ENCODE results near the gene TCF19.
A peak's percentile ranks its signal among the peaks of the same experiment; 100 is the strongest.

The TCF19 gene

GRCh38 chr6:31116661-31117385, 41.6 kb upstream of the TCF19 start:
- Histone ChIP-seq H3K27me3 (ENCODE audit: control insufficient read depth, insufficient read depth, low read length) (no peaks in the 10 kb centered on the region), H3K9me3 (ENCODE audit: control insufficient read depth, insufficient read depth, low read length) (no peaks in the 10 kb centered on the region), H3K27ac (ENCODE audit: low read length) (no peak overlapping the region), H3K4me3 (ENCODE audit: low read length) (no peak overlapping the region), H3K36me3 (ENCODE audit: control insufficient read depth, insufficient read depth, low read length) (no peaks in the 10 kb centered on the region), H3K4me1 (ENCODE audit: control insufficient read depth, insufficient read depth, low read length) (peaks cover 5% of the 10 kb centered on the region)
- no peak for DNase-seq (ENCODE audit: low read depth, low spot score)
- WGBS (ENCODE audit: insufficient coverage, insufficient read length), result no CpG with 5 or more reads among the region's 19 CpGs

- H3K4me3 ChIP-seq (ENCODE audit: low read length), result no peak overlapping the region
- H3K27me3 ChIP-seq (ENCODE audit: control insufficient read depth, insufficient read depth, low read length), result no peaks in the 10 kb centered on the region
- H3K27ac ChIP-seq (ENCODE audit: low read length), result no peak overlapping the region
- WGBS (ENCODE audit: insufficient coverage, insufficient read length), result no CpG with 5 or more reads among the region's 7 CpGs
- DNase-seq (ENCODE audit: low read depth, low spot score), result no peak
- no peaks in the 10 kb centered on the region for H3K36me3 ChIP-seq (ENCODE audit: control insufficient read depth, insufficient read depth, low read length)
- H3K9me3 ChIP-seq (ENCODE audit: control insufficient read depth, insufficient read depth, low read length), result no peaks in the 10 kb centered on the region
- H3K4me1 ChIP-seq (ENCODE audit: control insufficient read depth, insufficient read depth, low read length), result peaks cover 5% of the 10 kb centered on the region
These were observed 40.2 kb upstream of the TCF19 start for GRCh38 chr6:31118178-31118577.

GRCh38 chr6:31120151-31120915, 38.1 kb upstream of the TCF19 start, which contains the start of gene CDSN:
TSS of gene CDSN (minus strand) at chr6:31120446. CDS start at chr6:31120419, 27 bp downstream.
- H3K4me3 ChIP-seq (ENCODE audit: low read length), result no peak within 1 kb of the TSS
- H3K27me3 ChIP-seq (ENCODE audit: control insufficient read depth, insufficient read depth, low read length), result no peaks in the 10 kb centered on the region
- DNase-seq (ENCODE audit: low read depth, low spot score), result no peak
- peaks cover 3% of the 10 kb centered on the region for H3K4me1 ChIP-seq (ENCODE audit: control insufficient read depth, insufficient read depth, low read length)
- H3K9me3 ChIP-seq (ENCODE audit: control insufficient read depth, insufficient read depth, low read length), result no peaks in the 10 kb centered on the region
- no peak within 1 kb of the TSS for H3K27ac ChIP-seq (ENCODE audit: low read length)
- no peaks in the 10 kb centered on the region for H3K36me3 ChIP-seq (ENCODE audit: control insufficient read depth, insufficient read depth, low read length)
- no CpG with 5 or more reads among the region's 26 CpGs for WGBS (ENCODE audit: insufficient coverage, insufficient read length)

GRCh38 chr6:31121131-31121790, 37.1 kb upstream of the TCF19 start:
- WGBS (ENCODE audit: insufficient coverage, insufficient read length), result no CpG with 5 or more reads among the region's 12 CpGs
- Histone ChIP-seq H3K27ac (ENCODE audit: low read length) (no peak overlapping the region), H3K9me3 (ENCODE audit: control insufficient read depth, insufficient read depth, low read length) (no peaks in the 10 kb centered on the region), H3K27me3 (ENCODE audit: control insufficient read depth, insufficient read depth, low read length) (no peaks in the 10 kb centered on the region), H3K4me3 (ENCODE audit: low read length) (no peak overlapping the region), H3K36me3 (ENCODE audit: control insufficient read depth, insufficient read depth, low read length) (no peaks in the 10 kb centered on the region), H3K4me1 (ENCODE audit: control insufficient read depth, insufficient read depth, low read length) (peaks cover 3% of the 10 kb centered on the region)
- DNase-seq (ENCODE audit: low read depth, low spot score), result no peak

- Histone ChIP-seq H3K36me3 (ENCODE audit: control insufficient read depth, insufficient read depth, low read length) (no peaks in the 10 kb centered on the region), H3K4me1 (ENCODE audit: control insufficient read depth, insufficient read depth, low read length) (peaks cover 5% of the 10 kb centered on the region), H3K9me3 (ENCODE audit: control insufficient read depth, insufficient read depth, low read length) (no peaks in the 10 kb centered on the region), H3K27me3 (ENCODE audit: control insufficient read depth, insufficient read depth, low read length) (no peaks in the 10 kb centered on the region), H3K4me3 (ENCODE audit: low read length) (no peak overlapping the region), H3K27ac (ENCODE audit: low read length) (no peak overlapping the region)
- DNase-seq (ENCODE audit: low read depth, low spot score), result no peak
- no CpG with 5 or more reads among the region's 16 CpGs for WGBS (ENCODE audit: insufficient coverage, insufficient read length)
These were observed 35.3 kb upstream of the TCF19 start for GRCh38 chr6:31122791-31123706.

- H3K27me3 ChIP-seq (ENCODE audit: control insufficient read depth, insufficient read depth, low read length), result no peaks in the 10 kb centered on the region
- DNase-seq (ENCODE audit: low read depth, low spot score), result no peak
- no CpG with 5 or more reads among the region's 8 CpGs for WGBS (ENCODE audit: insufficient coverage, insufficient read length)
These were observed 33.2 kb upstream of the TCF19 start for GRCh38 chr6:31125162-31125561.

GRCh38 chr6:31125586-31126363, 32.6 kb upstream of the TCF19 start:
- Histone ChIP-seq H3K9me3 (ENCODE audit: control insufficient read depth, insufficient read depth, low read length) (no peaks in the 10 kb centered on the region), H3K27me3 (ENCODE audit: control insufficient read depth, insufficient read depth, low read length) (no peaks in the 10 kb centered on the region), H3K4me3 (ENCODE audit: low read length) (no peak overlapping the region), H3K27ac (ENCODE audit: low read length) (no peak overlapping the region), H3K36me3 (ENCODE audit: control insufficient read depth, insufficient read depth, low read length) (no peaks in the 10 kb centered on the region), H3K4me1 (ENCODE audit: control insufficient read depth, insufficient read depth, low read length) (peaks cover 5% of the 10 kb centered on the region)
- WGBS (ENCODE audit: insufficient coverage, insufficient read length), result no CpG with 5 or more reads among the region's 12 CpGs
- no peak for DNase-seq (ENCODE audit: low read depth, low spot score)

More at GRCh38 chr6:31125162-31125561, 33.2 kb upstream of the TCF19 start:
- Histone ChIP-seq H3K4me1 (ENCODE audit: control insufficient read depth, insufficient read depth, low read length) (peaks cover 5% of the 10 kb centered on the region), H3K9me3 (ENCODE audit: control insufficient read depth, insufficient read depth, low read length) (no peaks in the 10 kb centered on the region), H3K27ac (ENCODE audit: low read length) (no peak overlapping the region), H3K4me3 (ENCODE audit: low read length) (no peak overlapping the region), H3K36me3 (ENCODE audit: control insufficient read depth, insufficient read depth, low read length) (no peaks in the 10 kb centered on the region)

GRCh38 chr6:31126396-31127175, 31.8 kb upstream of the TCF19 start:
- DNase-seq (ENCODE audit: low read depth, low spot score), result no peak
- no peaks in the 10 kb centered on the region for H3K27me3 ChIP-seq (ENCODE audit: control insufficient read depth, insufficient read depth, low read length)
- no peaks in the 10 kb centered on the region for H3K36me3 ChIP-seq (ENCODE audit: control insufficient read depth, insufficient read depth, low read length)
- H3K27ac ChIP-seq (ENCODE audit: low read length), result no peak overlapping the region
- H3K9me3 ChIP-seq (ENCODE audit: control insufficient read depth, insufficient read depth, low read length), result no peaks in the 10 kb centered on the region
- WGBS (ENCODE audit: insufficient coverage, insufficient read length), result no CpG with 5 or more reads among the region's 16 CpGs
- no peak overlapping the region for H3K4me3 ChIP-seq (ENCODE audit: low read length)
- H3K4me1 ChIP-seq (ENCODE audit: control insufficient read depth, insufficient read depth, low read length), result peaks cover 5% of the 10 kb centered on the region

- DNase-seq (ENCODE audit: low read depth, low spot score), result peak; percentile 73
- Histone ChIP-seq H3K27ac (ENCODE audit: low read length) (no peak overlapping the region), H3K4me1 (ENCODE audit: control insufficient read depth, insufficient read depth, low read length) (peaks cover 5% of the 10 kb centered on the region), H3K27me3 (ENCODE audit: control insufficient read depth, insufficient read depth, low read length) (no peaks in the 10 kb centered on the region), H3K36me3 (ENCODE audit: control insufficient read depth, insufficient read depth, low read length) (no peaks in the 10 kb centered on the region), H3K9me3 (ENCODE audit: control insufficient read depth, insufficient read depth, low read length) (no peaks in the 10 kb centered on the region), H3K4me3 (ENCODE audit: low read length) (no peak overlapping the region)
- WGBS (ENCODE audit: insufficient coverage, insufficient read length), result no CpG with 5 or more reads among the region's 8 CpGs
These were observed 30.2 kb upstream of the TCF19 start for GRCh38 chr6:31128093-31128676.
